ENCODE data around the gene AGXT.

- no peak for TF ChIP-seq CTCF (conservative IDR thresholded peaks at IDR 0.05; ENCODE audit: low read depth, low read length)
- TF ChIP-seq EZH2 (IDR thresholded peaks at IDR 0.05; ENCODE audit: borderline replicate concordance, low read depth, low read length, poor library complexity, severe bottlenecking) = no peak
Measured at GRCh38 chr2:240918258-240919091, 49.9 kb downstream of the AGXT start.
